GM21423 (cell line): ENCODE results near the gene HSF4.

Experiments
- ATAC-seq: cut with Tn5 transposase; IDR thresholded peaks from one replicate; pipeline ENCODE4 v1.9.1; 2021; ENCODE audit warnings: mild to moderate bottlenecking, moderate library complexity; ENCODE audit not compliant: unreplicated experiment

Gene HSF4

GRCh38 chr16:67184453-67184994, 20.0 kb downstream of the HSF4 start:
- ATAC-seq = peak; percentile 6

- ATAC-seq = peak; percentile 21
Observed at GRCh38 chr16:67184995-67185650, 20.6 kb downstream of the HSF4 start.

- no peak for ATAC-seq
Observed at GRCh38 chr16:67185651-67186134, 21.1 kb downstream of the HSF4 start.

- ATAC-seq = no peak
Observed at GRCh38 chr16:67186550-67186950, 22.0 kb downstream of the HSF4 start.

- no peak for ATAC-seq
Observed at GRCh38 chr16:67187175-67187890, 22.8 kb downstream of the HSF4 start.

- no peak for ATAC-seq
Observed at GRCh38 chr16:67188323-67188722, 23.8 kb downstream of the HSF4 start.

GRCh38 chr16:67188798-67189197, 24.3 kb downstream of the HSF4 start:
- no peak for ATAC-seq

- no peak for ATAC-seq
Observed at GRCh38 chr16:67190041-67190440, 25.5 kb downstream of the HSF4 start, which contains the start of gene EXOC3L1. EXOC3L1 (minus strand) TSS chr16:67190136; CDS start chr16:67189676, 460 bp downstream.

- no peak for ATAC-seq
Observed at GRCh38 chr16:67190448-67191399, 26.2 kb downstream of the HSF4 start.

GRCh38 chr16:67191411-67191994, 27.0 kb downstream of the HSF4 start:
- no peak for ATAC-seq

- ATAC-seq = peak; percentile 84
Observed at GRCh38 chr16:67191995-67192681, 27.6 kb downstream of the HSF4 start, which contains the start of gene E2F4. E2F4 (plus strand) TSS chr16:67192155; CDS start chr16:67192228, 73 bp downstream.

- no peak for ATAC-seq
Observed at GRCh38 chr16:67192781-67193361, 28.3 kb downstream of the HSF4 start.

GRCh38 chr16:67193536-67193935, 29.0 kb downstream of the HSF4 start:
- no peak for ATAC-seq

- ATAC-seq = no peak
Observed at GRCh38 chr16:67194260-67194659, 29.7 kb downstream of the HSF4 start.

GRCh38 chr16:67195676-67196075, 31.1 kb downstream of the HSF4 start:
- no peak for ATAC-seq

GRCh38 chr16:67196881-67197280, 32.3 kb downstream of the HSF4 start:
- no peak for ATAC-seq

GRCh38 chr16:67197704-67198103, 33.2 kb downstream of the HSF4 start:
- ATAC-seq = no peak

- ATAC-seq = no peak
Observed at GRCh38 chr16:67198238-67198734, 33.7 kb downstream of the HSF4 start.
